Erythroblast (primary cell): ENCODE results near the gene LRRC8C.

Source experiments
- GATA1 ChIP-seq: IDR thresholded peaks from 2 replicates; pipeline ENCODE4 v1.6.1; 2011; ENCODE audit warnings: low read depth, mild to moderate bottlenecking, control low read depth, low read length, moderate library complexity
- POLR2A ChIP-seq: IDR thresholded peaks from 2 replicates; pipeline ENCODE4 v1.6.1; 2011; ENCODE audit warnings: mild to moderate bottlenecking, low read length

DNA sequence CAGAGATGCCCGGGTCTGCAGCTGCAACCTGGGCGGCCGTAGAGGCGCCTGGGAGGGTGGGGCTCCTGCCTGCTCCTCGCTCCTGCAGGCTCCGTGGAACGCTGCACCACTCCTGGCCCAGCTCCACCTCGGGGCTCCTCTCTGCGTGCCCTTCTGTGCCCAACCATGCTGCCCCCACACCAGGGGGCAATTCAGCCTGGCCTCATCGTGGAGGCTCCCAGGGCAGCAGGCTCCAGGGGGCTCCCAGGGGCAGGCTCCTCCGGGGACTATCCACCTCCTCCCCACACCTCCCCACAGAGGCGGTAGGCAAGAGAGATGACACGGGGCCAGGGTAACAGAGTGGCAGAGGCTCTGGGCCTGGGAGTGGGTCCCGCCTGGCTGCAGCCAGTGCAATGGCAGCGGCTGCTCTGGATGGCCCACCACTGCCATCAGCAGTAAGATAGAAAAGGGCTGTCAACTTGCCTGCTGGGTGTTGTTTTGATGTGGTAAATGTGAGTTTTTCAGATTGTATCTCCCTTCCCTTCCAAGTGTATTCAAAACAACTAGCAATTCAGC, 22.4 kb upstream of the LRRC8C start:
- TF ChIP-seq POLR2A = no peak
- TF ChIP-seq GATA1 = no peak
